Stimulated activated CD8-positive, alpha-beta memory T cell treated with anti-CD3 and anti-CD28 coated beads, Interleukin-15, amount 100 ng/mL, for 1 hour (primary cell): ENCODE data around the gene RASL12.
"Not testable (repeated sequence)": the region's sequence is repeated elsewhere in the genome, so short reads cannot be mapped to it uniquely, and the experiment has no call there.

Experiments used
- DNase-seq: peaks from one replicate; pipeline ENCODE4 v3.0.0-alpha.2; 2020; ENCODE audit warnings: low read depth

Gene RASL12

GRCh38 chr15:65075607-65076395, 8.0 kb upstream of the RASL12 start:
- not testable (repeated sequence) for DNase-seq

- DNase-seq, result not testable (repeated sequence)
These were observed 7.2 kb upstream of the RASL12 start for GRCh38 chr15:65074946-65075345.

GRCh38 chr15:65072617-65073016, 4.8 kb upstream of the RASL12 start:
- no peak for DNase-seq

- no peak for DNase-seq
These were observed 4.2 kb upstream of the RASL12 start for GRCh38 chr15:65072027-65072426.

GRCh38 chr15:65071381-65071811, 3.6 kb upstream of the RASL12 start:
- DNase-seq, result no peak

- DNase-seq, result no peak
These were observed 2.2 kb upstream of the RASL12 start for GRCh38 chr15:65069779-65070546.

- DNase-seq, result no peak
These were observed 1.4 kb upstream of the RASL12 start for GRCh38 chr15:65069179-65069578.

- DNase-seq, result no peak
These were observed 605 bp upstream of the RASL12 start for GRCh38 chr15:65068403-65068788.

GRCh38 chr15:65067317-65067644, 510 bp downstream of the RASL12 start:
- DNase-seq, result no peak

GRCh38 chr15:65066635-65067316, 1.0 kb downstream of the RASL12 start:
- no peak for DNase-seq

- DNase-seq, result no peak
These were observed 1.7 kb downstream of the RASL12 start for GRCh38 chr15:65066001-65066634.

GRCh38 chr15:65062726-65063125, 5.1 kb downstream of the RASL12 start:
- DNase-seq, result no peak

GRCh38 chr15:65062061-65062460, 5.7 kb downstream of the RASL12 start:
- DNase-seq, result no peak

- DNase-seq, result no peak
These were observed 7.0 kb downstream of the RASL12 start for GRCh38 chr15:65060641-65061397.

GRCh38 chr15:65059931-65060596, 7.7 kb downstream of the RASL12 start:
- DNase-seq, result no peak

GRCh38 chr15:65059369-65059750, 8.4 kb downstream of the RASL12 start:
- DNase-seq, result no peak

- DNase-seq, result no peak
These were observed 9.1 kb downstream of the RASL12 start for GRCh38 chr15:65058394-65059368.

- DNase-seq, result no peak
These were observed 10.2 kb downstream of the RASL12 start for GRCh38 chr15:65057549-65057940.

- no peak for DNase-seq
These were observed 10.8 kb downstream of the RASL12 start for GRCh38 chr15:65056868-65057548.
